NCI-H128 (cell line): ENCODE results near the gene ISL2.

Source experiments
- DNase-seq: peaks from one replicate; lab custom pipeline; 2025; ENCODE audit not compliant: unreplicated experiment; lab: John Stamatoyannopoulos, UW

ISL2 gene

DNA sequence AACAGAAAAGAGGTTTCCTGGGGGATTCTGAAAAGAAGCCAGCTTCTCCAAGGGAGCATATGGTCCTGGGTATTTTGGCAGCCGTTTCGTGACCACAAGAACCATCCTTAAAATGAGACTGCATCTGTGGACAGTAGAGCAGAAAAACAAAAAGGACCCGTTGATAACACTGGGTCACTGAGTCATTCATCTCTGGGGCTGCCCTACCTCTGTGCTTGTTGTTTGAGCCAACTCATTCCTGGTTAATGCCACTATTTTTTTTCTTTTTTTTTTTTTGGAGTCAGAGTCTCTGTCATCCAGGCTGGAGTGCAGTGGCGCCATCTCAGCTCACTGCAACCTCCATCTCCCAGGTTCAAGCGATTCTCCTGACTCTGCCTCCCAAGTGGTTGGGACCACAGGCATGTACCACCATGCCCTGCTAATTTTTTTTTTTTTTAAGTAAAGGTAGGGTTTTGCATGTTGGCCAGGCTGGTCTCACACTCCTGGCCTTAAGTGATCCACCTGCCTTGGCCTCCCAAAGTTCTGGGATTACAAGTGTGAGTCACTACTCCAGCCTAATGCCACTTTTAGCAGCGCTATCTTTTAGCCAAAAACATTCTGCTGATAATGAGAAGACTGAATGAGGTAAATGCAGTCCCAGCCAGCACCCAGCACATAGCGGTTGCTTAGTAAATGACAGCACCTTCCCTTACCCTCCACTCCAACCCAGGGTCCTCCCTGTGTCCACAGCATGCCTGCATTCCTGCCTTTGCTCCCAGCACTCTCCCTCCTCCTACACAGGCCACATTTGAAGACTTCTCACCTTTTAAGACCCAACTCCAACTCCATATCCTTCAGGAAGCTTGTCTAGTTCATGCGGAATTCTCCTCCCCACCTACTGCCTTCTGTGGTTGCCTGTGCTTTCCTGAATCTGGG lies 9.1 kb upstream of the ISL2 start:
- no peak for DNase-seq

DNA sequence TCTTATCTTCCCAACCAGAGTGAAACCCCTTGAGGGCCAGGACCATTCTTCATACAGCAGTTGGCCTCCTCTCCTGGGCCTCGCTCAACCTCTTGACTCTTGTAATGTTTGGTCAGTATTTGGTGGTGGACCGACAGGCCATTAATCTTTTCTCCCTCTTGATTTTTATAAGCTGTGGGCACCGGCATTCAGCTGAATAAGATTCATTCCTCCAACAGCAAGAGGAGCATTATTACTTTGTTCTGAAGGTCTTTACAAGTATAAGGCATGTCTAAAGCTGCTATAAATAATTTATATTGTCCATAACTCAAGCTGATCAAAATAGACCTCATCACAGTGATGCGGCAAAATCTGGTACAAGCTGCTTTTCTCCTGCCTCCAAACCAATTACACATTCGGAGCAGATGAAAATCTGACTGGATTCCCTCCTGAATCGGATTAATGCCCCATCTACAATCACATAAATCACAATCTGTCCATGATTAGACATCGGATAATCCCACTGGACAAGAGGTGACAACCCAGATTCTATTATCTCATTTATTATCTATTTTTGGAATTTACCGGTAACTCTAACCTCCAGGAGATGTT lies 8.4 kb upstream of the ISL2 start:
- DNase-seq, result no peak

DNA sequence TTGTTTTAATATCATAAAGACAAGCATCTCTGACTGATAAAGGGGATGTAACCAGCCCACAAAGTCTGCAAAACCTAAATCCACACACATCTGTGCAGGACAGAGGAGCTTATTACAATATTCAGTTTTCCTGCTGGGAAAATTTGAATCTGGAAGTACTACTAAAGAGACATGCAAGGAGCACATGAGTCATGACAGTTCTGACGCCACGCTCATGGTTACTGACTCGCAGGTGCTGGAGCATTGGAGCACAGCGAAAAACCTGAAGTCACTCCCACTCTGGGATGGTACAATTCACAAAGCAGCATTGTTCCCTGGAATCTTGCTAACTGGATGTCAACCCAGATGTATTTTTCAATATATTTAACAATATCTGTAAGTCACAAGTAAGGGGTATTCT lies 7.6 kb upstream of the ISL2 start:
- no peak for DNase-seq

DNA sequence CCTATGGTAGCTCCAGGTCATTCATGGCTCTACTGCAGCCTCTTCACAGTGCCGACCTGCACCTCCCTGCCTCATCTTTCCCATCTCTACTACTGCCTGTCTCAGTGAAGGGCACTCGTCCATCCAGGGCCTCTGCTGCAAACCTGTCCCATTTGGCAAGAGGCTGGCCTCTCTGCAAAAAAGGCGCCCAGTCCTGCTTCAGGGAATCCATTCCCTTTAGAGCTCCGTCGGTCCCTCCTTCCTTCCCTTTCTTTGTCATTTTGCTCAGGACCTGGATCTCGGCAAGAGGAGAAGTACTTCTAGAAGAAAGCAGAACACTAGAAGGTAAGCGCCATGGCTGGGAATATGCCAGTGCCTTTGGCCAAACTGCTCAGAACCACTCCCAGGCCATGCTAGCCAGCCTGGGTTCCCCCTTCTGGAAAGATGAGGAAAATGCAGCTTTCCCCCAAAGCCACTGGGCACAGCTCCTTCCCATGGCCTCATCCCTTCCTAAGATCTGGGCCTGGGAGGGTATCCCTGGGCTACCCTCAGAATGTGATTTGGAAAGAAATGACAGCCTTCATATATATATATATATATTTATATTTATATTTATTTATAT lies 6.4 kb upstream of the ISL2 start:
- DNase-seq, result no peak

DNA sequence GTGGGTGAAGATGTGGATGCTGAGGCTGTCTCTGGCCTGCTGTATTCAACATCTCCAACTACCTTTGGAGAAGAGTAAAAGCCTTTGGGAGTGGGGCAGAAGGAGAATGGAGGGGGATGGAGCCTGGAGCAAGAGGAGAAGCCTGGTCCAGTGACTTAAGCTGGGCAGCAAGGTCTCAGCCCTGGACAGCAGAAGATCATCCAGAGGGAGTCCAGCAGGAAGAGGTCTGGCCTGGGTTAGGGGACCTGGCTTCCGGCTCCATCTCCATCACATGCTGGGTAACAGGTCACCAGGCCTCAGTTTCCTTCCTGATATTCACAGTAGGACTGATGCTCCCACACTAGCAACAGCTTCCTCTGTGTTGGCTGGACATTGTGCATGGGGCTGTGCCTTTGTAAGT lies 3.8 kb upstream of the ISL2 start:
- no peak for DNase-seq

DNA sequence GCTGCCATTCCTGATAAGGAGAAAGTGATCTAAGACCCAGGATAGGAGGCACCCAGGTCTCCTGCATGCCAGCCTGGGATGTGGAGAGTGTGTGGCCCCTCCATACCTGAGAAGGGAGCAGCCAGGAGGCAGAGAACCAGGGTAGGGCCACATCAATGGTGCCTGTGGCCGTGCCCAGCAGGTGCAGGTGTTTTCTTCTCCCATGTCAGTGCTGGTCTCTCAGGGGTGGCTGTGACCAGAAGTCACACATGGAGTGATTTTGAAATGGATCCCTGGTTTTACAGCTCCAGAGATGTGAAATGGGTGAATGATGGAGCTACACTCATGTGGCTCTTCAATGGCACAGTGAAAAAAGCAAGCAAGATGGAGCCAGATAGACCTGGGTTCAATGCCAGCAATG lies 3.3 kb upstream of the ISL2 start:
- DNase-seq, result no peak

DNA sequence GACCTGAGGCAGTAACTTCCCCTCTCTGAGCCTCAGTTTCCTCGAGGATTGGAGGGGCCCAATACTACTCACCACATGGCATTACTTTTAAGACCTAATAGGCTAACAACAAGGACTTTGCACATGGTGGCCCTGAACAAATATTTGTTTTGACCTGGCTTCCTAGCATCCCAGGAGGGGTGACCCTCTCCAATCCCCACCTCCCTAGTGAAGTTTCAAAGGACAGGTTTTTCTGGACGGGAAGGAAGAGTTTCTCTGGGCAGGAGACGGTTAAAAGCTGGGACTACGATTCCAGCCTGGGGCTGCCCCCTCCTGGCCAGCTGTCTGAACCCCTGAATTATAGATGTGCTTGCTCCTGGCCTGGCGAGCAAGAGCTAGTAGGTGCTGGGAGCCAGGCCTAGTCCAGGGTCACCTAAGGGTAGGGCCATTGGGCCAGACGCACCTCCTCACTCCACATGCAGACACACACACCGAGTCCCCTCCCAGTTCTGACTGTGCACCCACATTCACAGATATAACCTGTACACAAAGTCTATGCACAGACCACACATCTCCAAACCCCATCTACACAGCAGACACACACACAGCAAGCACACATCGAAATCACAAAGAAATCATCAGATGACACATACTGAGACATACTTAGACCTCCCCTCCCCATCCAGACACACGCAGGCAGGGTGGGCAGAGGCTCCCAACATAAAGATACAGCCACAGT lies 2.7 kb upstream of the ISL2 start:
- no peak for DNase-seq

DNA sequence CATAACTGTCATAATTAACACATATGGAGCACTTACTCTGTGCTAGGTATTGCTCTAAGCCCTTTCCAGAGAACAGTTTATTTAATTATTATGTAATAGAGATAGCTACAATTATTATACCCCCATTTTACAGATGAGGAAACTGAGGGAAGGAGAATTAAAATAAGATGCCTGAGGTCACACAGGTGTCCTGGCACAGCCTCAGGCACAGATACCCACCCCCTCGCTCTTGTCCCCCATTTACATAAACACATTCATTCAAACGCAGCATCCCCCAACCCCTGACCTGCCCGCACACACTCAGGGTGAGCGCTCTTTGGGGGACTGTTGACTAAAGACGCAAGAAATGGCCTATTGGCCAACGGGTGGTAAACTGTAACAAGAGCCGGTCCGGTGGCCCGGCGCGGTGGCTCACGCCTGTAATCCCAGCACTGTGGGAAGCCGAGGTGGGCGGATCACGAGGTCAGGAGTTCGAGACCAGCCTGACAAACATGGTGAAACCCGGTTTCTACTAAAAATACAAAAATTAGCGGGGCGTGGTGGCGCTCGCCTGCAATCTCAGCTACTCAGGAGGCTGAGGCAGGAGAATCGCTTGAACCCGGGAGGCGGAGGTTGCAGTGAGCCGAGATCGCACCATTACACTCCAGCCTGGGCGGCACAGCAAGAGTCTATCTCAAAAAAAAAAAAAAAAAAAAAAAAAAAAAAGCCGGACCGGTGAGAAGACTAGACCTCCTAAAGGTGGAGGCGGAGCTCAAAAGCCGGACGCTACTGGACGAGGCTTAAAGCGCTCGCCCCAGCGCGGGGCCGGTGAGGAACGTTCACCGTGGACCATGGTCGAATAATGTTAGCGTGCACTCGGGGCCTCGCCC lies 1.9 kb upstream of the ISL2 start:
- no peak for DNase-seq

DNA sequence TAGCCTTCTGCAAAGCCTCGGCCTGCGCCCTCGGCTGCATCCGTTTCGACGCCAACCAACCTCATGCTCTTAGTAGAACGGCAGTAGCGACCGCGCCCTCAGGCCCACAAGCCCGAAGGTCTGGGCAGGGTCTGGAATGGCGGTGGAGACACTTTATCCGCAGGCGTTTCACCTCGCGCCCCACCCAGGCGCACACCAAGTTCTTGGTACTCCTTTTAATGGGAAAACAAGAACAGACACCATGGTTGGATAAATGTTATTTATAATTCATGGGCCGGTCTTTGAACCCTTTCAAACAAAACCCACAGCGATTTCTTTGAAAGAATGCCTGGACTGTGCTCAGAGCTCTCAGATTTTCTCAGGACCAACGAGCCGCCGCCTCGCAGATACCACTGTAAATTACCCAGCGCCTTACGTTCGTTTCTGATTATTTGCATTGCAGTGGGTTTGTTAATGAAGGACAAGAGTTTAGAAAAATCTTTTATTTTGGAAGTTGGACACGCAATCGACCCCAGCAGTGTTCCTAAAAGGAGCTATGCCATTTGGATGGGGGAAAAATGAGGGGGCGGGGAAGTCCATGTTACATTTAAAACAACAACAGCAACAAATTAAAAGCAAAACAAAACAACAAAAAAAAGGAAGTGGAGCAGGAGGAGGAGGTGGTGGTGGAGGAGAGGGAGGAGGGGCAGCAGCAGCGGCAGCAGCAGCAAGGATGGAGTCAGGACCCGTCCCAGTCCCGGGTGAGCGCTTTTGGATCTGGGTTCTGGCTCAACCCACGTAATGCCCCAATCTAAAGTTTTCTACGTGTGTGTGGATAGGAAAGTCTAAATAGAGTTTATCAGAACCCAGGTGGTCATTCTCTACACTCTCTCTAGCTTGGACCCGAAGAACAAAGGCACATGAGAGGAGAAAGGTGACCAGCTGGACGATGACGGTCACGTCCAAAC lies 993 bp upstream of the ISL2 start:
- no peak for DNase-seq

DNA sequence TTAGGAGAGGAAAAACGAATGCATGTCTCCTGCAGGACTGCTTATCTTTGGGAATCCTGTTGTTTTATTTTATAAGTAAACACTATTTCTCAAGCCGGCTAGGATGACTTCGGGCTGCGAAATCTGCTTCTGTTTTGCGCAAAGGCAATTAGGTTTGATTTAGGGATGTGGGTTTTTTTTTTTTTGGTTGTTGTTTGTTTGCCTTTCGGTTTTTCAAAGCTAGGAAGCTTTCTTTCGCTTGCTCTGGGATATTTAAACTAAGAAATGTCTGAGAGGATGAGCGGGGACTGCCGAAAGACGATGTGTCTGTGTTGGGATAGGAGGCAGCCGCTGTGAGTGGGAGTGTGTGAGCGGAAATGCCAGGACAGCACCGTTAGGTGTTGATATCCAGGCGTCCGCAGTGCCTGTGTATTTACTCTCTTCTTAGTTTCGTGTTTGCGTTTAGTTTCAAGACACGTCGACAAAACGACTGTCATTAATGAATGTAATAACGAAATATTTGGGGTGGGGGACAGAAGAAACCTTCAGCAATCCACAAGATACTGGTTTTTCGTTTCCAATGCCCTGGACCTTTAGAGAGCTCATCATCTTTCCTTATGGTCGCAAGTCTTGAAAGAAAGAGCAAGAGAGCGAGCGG lies 604 bp downstream of the ISL2 start:
- DNase-seq, result no peak

DNA sequence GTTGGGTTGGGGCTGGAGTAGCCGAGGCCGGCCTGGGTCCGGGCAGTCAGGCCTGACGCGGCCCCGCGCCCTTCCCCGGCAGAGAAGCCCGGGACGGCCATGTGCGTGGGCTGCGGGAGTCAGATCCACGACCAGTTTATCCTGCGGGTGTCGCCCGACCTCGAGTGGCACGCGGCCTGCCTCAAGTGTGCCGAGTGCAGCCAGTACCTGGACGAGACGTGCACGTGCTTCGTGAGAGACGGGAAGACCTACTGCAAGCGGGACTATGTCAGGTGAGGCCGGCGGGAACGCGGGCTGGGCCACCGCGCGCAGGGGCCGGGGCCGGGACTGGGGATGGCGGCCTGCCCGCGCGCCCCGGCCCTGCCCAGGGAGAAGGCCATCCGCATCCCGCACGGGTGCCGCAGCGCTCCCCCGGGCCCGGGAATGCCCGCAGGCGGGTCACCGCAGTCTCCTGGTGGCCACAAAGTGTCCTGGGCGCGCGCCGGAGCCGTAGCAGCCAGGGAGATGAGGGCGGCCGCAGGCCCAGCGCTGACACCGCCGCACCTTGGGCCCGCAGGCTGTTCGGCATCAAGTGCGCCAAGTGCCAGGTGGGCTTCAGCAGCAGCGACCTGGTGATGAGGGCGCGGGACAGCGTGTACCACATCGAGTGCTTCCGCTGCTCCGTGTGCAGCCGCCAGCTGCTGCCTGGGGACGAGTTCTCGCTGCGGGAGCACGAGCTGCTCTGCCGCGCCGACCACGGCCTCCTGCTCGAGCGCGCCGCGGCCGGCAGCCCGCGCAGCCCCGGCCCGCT lies 1.3 kb downstream of the ISL2 start:
- DNase-seq, result no peak

DNA sequence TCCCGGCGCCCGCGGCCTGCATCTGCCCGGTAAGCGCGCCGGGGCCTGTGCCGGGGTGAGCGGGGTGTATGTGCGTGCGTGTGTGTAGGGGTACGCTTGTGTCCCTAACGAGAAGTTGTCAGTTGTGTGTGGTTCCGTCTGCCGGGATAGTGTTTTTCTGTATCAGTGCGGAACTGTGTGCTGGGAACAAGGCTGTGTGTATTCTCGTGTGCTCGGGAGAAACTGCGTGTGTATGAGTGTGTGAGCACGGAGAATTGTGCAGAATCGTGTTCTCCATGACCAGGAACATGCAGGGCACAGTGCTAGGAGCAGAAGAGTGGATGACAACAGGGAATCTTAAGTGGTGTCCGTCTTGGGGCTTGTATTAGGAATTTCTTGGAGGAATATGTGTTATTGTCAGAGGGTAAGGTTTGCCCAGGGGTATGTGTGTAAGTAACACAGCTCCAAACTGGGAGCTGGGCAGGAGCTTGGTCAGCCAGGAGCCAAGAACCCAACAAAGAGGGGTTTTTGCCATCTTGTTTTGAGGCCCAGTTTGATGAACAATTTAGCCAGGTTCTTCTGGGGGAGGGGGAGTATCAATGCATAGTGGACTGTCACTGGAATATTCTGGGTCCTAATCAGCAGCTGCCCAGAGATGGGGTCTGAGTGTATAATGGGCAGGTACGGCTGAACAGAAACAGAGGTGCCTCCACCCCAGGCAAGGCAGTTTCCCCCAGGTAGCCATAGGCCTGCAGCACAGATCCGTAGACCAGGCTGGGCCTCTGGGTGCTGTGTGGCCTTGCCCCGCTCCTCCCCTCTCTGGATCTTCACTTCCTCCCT lies 2.1 kb downstream of the ISL2 start:
- DNase-seq, result no peak

DNA sequence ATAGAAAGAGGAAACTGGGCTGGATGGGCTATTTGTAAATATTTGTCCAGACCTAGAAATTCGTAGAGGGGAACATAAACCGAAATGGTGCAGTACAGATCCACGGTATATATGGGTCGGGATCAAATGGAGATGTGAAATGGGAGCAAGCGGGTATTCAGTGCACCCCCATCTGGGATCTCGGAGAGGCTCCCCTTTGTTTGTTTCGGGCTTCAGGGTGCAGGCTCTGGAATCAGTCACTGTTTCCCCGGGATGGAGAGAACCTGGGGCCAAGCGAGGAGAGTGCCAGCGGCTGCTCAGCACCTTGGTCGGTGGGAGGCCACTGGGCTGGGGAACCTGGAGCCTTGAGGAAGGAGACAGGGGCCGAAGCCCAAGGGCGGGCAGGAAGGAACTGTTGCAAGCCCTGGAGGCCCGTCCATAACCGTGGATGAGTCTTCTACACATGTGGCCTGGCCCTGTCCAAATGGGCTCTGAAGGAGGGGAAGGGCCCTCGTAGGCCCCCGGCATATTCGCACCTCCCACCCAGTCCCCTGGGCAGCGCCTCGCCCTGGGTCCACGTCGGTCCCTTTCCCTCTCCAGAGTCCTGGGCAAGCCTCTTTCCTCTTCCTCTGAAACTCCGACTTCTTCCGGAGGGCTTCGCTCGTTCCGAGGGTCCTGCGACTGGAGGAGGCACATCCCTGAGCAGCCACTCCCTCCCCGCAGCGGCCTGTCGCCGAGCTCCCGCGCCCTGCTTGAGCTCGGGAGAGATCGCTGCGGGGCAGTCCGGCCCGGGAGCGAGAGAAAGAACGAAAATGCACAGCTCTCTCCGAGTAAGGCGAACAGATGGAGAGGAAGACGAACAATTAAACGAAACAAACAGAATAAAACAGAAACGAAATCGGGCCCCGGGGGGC lies 3.0 kb downstream of the ISL2 start:
- no peak for DNase-seq

DNA sequence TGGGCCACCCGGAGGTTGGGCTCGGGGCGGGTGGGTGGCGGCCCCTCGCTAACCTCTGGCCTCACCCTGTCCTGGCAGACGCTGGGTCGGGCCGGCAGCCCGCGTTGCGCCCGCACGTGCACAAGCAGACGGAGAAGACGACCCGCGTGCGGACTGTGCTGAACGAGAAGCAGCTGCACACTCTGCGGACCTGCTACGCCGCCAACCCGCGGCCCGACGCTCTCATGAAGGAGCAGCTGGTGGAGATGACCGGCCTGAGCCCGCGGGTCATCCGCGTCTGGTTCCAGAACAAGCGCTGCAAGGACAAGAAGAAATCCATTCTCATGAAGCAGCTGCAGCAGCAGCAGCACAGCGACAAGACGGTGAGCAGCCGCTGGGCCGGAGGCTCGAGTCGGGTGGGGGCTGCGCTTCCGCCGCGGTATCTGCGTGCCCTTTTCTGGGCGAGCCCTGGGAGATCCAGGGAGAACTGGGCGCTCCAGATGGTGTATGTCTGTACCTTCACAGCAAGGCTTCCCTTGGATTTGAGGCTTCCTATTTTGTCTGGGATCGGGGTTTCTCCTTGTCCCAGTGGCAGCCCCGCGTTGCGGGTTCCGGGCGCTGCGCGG lies 3.7 kb downstream of the ISL2 start:
- DNase-seq, result no peak

DNA sequence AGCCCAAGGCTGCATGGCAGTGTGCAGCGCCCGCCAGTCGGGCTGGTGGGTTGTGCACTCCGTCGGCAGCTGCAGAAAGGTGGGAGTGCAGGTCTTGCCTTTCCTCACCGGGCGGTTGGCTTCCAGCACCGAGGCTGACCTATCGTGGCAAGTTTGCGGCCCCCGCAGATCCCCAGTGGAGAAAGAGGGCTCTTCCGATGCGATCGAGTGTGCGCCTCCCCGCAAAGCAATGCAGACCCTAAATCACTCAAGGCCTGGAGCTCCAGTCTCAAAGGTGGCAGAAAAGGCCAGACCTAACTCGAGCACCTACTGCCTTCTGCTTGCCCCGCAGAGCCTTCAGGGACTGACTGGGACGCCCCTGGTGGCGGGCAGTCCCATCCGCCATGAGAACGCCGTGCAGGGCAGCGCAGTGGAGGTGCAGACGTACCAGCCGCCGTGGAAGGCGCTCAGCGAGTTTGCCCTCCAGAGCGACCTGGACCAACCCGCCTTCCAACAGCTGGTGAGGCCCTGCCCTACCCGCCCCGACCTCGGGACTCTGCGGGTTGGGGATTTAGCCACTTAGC lies 4.3 kb downstream of the ISL2 start:
- DNase-seq, result peak; percentile 3
